OCI-M1 (cell line): ENCODE results near the gene EPN3.

Experiments
- DNase-seq: peaks from one replicate; lab custom pipeline; 2025; lab: John Stamatoyannopoulos, UW

Gene EPN3

DNA sequence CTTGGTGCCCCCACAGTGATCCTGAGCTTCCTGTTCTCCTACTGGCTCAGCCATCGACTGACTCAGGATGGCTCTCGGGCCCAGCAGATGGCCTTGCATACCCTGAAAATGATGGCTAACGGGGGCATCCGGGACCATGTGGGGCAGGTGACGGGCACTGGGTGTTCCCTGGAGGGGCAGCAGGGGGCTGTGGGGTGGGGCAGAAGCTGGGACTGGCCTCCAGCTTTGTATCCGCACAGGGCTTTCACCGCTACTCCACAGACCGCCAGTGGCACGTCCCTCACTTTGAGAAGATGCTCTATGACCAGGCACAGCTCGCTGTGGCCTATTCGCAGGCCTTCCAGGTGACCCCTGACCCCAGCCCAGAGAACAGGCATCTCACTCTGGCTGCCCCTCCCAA, 17.4 kb downstream of the EPN3 start:
- DNase-seq = no peak

GRCh38 chr17:50550661-50551432, 18.3 kb downstream of the EPN3 start:
- peak; percentile 79 for DNase-seq

DNA sequence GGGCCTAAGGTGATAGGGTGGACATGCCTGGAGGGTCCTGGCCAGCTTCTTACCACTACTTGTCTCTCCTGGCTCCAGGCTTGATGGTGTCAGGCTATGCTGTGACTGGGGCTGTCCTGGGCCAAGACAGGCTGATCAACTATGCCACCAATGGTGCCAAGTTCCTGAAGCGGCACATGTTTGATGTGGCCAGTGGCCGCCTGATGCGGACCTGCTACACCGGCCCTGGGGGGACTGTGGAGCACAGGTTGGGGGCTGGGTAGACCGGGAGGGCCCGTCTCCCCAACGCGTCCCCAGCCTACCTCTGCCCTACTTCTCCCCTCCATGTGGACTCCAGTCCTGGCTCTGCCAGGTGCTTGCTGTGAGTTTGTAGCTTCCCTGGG, 18.9 kb downstream of the EPN3 start:
- no peak for DNase-seq

GRCh38 chr17:50551884-50552283, 19.3 kb downstream of the EPN3 start:
- DNase-seq = no peak

DNA sequence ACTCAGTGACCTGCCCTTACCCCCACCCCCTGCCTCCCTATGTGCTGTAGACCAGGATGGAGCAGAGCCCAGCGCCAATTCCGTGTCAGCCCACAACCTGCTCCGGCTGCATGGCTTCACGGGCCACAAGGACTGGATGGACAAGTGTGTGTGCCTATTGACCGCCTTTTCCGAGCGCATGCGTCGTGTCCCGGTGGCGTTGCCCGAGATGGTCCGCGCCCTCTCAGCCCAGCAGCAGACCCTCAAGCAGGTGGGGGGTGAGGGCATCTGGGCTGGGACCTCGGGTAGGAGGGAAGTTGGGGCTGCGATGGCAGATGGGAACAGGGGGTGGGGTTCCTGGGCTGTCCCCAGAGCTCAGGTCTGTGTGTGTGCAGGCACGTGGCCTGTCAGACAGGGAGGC, 21.7 kb downstream of the EPN3 start:
- no peak for DNase-seq

DNA sequence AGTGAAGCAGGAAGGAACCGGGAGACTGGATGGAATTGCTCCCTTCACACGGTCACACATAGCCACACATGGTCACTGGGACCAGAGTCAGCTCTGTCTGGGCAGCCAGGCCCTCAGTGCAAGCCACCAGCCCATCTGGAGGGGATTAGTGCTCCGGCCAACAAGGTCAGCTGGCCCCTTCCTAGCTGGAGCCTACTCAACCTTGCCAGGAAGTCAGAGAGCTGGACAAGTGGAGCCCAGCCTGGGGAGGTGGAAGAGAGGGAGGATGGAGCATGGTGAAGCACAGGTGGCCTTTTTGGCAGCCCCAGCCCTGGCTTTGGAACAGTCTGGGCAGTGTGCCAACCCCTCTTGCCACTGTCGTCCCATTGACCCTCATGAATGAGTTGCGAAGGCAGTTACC, 24.3 kb downstream of the EPN3 start:
- no peak for DNase-seq

DNA sequence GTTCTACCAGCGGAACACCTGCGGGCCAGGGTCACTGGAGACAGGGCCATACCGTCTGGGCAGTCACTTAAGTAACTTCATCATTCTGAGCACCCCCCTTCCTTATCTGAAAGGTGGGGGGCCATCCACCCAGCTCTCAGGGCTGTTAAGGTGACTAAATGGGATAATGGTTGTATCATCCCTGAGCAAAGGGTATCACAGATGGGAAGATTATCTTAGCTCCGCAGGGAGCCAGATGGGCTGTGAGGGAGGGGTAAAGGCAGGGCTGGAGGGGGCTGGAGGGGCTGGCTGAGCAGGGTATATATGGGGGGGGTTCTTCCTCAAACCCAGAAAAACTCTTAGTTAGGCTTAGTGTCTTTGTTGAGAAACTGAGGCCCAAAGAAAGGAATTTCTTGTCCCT, 25.1 kb downstream of the EPN3 start:
- DNase-seq = no peak

GRCh38 chr17:50558091-50558490, 25.6 kb downstream of the EPN3 start:
- DNase-seq = no peak

- DNase-seq = no peak
Observed at GRCh38 chr17:50558581-50558940, 26.0 kb downstream of the EPN3 start.

- DNase-seq = no peak
Observed at GRCh38 chr17:50558941-50559614, 26.5 kb downstream of the EPN3 start.

- DNase-seq = no peak
Observed at GRCh38 chr17:50559674-50560184, 27.2 kb downstream of the EPN3 start.

GRCh38 chr17:50560185-50560824, 27.8 kb downstream of the EPN3 start, which contains the start of gene CACNA1G:
Gene CACNA1G (plus strand): TSS chr17:50560715. CDS start chr17:50561460, 745 bp downstream.
- peak; percentile 72 for DNase-seq

- DNase-seq = no peak
Observed at GRCh38 chr17:50560931-50561745, 28.6 kb downstream of the EPN3 start.

DNA sequence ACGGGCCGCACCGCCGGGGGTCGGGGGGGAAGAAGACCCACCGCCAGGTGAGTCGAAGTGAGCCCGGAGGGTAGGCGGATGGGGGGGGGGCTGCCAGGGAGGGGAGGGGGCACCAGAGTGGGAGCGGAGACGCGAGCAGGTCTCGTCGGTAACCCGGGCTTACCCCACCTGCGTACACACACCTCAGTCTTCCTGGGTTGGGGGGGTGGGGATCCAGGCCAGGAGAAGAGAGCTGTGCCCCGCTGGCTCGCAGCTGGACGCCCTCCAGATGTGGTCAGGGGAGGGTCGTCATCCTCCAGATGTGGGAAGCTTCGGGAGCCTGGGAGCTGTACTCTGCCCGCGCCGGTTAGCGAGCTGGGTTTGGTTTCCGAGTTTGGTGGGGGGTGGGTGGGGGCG, 29.2 kb downstream of the EPN3 start:
- DNase-seq = no peak

- no peak for DNase-seq
Observed at GRCh38 chr17:50562242-50563091, 29.9 kb downstream of the EPN3 start.

- DNase-seq = no peak
Observed at GRCh38 chr17:50563092-50563511, 30.6 kb downstream of the EPN3 start.

GRCh38 chr17:50564916-50565315, 32.4 kb downstream of the EPN3 start:
- peak; percentile 64 for DNase-seq

- DNase-seq = peak; percentile 25
Observed at GRCh38 chr17:50565402-50566350, 33.1 kb downstream of the EPN3 start.

- no peak for DNase-seq
Observed at GRCh38 chr17:50566886-50567285, 34.4 kb downstream of the EPN3 start.

DNA sequence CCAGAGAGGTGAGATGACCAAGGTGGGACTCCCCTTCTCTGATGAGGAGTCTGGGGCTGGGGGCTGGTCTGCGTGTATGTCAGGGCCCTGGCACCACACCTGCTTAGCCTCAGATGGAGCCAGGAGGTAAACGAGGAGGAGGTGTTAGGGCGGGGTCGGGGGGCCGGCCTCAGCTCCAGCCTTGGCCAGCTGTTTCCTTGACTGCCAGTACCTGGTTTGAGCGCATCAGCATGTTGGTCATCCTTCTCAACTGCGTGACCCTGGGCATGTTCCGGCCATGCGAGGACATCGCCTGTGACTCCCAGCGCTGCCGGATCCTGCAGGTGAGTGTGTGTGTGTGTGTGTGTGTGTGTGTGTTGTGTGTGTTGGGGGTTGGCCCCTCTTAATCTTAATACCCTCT, 36.1 kb downstream of the EPN3 start:
- DNase-seq = no peak
